HG03354 (cell line): ENCODE data around the gene FKBP6.
"Not testable (repeated sequence)": the region's sequence is repeated elsewhere in the genome, so short reads cannot be mapped to it uniquely, and the experiment has no call there.

Experiments used
- ATAC-seq: cut with Tn5 transposase; IDR thresholded peaks from one replicate; pipeline ENCODE4 v1.9.1; 2021; ENCODE audit warnings: mild to moderate bottlenecking; ENCODE audit not compliant: unreplicated experiment, poor library complexity, severe bottlenecking

The FKBP6 gene, protein sequence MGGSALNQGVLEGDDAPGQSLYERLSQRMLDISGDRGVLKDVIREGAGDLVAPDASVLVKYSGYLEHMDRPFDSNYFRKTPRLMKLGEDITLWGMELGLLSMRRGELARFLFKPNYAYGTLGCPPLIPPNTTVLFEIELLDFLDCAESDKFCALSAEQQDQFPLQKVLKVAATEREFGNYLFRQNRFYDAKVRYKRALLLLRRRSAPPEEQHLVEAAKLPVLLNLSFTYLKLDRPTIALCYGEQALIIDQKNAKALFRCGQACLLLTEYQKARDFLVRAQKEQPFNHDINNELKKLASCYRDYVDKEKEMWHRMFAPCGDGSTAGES

GRCh38 chr7:73327922-73328321 lies at the start of gene FKBP6, which contains the start of gene TRIM50:
Gene FKBP6, plus strand, starts transcription at chr7:73328161. Its CDS starts 268 bp downstream, at chr7:73328429.
Gene TRIM50, minus strand, starts transcription at chr7:73328082. Its CDS starts 3,295 bp downstream, at chr7:73324787.
- not testable (repeated sequence) for ATAC-seq

GRCh38 chr7:73297235-73297634 lies 30.7 kb upstream of the FKBP6 start:
- not testable (repeated sequence) for ATAC-seq

- ATAC-seq, result not testable (repeated sequence)
Measured at GRCh38 chr7:73297706-73298105, 30.3 kb upstream of the FKBP6 start.

- not testable (repeated sequence) for ATAC-seq
Measured at GRCh38 chr7:73299812-73300211, 28.1 kb upstream of the FKBP6 start.

DNA sequence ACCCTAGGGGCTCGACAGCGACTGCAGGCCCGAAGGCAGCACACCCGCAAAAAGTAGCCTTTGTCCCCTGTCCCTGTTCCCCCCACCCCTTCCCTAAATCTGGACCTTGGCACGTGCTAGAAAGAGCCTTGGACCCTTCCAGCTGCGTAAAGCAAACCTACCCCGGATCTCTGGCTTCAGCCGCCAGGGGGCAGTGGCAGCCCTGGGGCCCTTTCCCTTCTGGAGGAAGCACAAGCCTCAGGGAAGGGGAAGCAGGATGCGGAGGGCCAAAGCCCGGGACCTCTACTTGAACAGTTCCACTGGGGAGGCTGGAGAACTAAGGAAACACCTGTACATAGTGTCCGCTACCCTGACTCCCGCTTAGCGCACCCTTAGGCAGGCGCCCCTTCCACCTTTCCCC lies 26.9 kb upstream of the FKBP6 start:
- not testable (repeated sequence) for ATAC-seq

DNA sequence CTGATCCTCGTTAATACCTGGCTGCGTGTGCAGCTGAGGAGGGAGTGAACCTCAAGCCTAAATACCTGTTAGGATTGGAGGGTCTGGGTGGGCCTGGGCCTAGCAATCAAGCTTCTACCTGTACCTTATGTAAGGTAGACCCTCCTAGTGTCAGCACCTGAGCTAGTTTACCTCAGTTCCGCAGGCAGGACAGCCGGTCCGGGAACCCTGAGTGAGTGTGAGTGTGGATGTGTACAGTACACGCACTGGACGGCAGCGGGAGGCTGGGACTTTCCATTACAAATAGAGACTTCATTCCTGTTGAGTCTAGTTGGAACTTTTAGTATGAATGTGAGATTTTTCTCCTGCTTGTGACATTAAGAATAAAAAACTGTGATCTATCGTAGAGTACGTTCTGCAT lies 25.1 kb upstream of the FKBP6 start:
- not testable (repeated sequence) for ATAC-seq

DNA sequence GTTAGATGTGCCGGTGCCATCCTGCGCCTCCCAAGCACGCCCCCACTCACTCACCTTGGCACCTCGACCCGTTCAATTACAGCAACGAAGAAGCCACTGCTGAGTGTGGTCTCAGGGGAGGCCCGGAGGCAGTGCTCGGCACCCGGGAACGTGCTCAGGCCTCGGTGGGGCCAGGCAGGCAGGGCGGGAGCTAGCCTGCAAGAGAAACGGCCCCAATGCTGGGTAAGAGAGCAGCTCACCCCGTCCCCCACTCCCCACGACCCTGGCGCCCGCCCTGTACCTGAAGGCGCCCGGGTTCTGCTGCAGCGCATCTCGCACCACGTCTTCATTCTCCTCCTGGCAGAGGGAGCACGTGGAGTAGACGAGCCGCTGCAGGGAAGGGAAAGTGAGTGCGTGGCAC lies 24.4 kb upstream of the FKBP6 start:
- ATAC-seq, result no peak

GRCh38 chr7:73304071-73304470 lies 23.9 kb upstream of the FKBP6 start:
- ATAC-seq, result no peak

GRCh38 chr7:73304612-73305387 lies 23.2 kb upstream of the FKBP6 start:
- not testable (repeated sequence) for ATAC-seq

- ATAC-seq, result no peak
Measured at GRCh38 chr7:73307436-73307835, 20.5 kb upstream of the FKBP6 start.

DNA sequence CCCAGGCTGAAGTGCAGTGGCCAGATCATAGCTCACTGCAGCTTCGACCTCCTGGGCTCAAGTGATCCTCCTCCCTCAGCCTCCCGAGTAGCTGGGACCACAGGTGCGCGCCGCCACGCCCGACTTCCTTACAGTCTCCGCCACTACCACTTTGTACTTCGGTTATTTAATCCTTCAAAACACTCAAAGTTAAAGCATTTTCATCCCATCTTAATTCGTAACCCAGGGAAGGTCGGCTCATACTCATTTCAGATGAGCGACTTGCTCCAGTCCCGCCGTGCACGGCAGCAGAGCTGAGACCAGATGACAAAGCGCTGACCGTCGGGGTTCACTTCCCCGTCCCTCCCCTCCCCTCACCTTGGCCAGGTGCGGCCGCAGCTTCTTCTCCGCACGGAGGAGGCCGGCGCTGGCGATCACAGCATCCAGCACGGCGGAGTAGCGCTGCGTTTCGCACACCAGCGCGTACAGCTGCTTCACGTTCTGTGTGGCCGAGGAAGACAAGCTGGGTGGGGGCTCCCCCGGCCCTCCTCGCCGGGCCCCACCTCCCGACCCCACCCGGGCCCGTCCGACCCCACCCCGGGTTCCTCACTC lies 19.8 kb upstream of the FKBP6 start:
- ATAC-seq, result peak; percentile 45

DNA sequence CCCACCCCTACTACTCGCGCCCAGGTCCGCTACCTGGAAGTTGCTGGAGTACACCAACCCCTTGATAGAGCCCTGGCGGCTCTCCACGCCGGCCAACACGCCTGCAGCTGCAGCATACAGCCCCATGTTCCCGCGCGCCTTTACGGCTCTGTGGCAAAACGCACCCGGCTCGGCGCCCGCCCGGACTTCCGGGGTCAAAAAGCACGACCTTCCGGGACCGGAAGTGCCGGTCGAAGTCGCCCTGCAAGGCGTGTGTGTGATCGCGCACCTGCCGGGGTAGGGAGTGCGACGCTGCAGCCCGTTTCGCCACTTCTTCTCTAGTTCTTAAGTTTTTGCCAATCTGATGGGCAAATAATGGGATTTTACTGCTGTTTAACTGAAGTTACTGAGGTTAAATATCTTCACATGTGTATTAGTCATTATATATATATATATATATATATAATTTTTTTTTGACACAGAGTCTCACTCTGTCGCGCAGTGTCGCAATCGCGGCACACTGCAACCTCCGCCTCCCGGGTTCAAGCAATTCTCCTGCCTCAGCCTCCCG lies 19.2 kb upstream of the FKBP6 start, which contains the start of gene NSUN5:
Gene NSUN5 (minus strand): TSS at position 162 of the 550 bp plus-strand sequence. CDS start 36 bp downstream, at position 126.
- ATAC-seq, result peak; percentile 95

GRCh38 chr7:73311421-73311820 lies 16.5 kb upstream of the FKBP6 start:
- ATAC-seq, result not testable (repeated sequence)

DNA sequence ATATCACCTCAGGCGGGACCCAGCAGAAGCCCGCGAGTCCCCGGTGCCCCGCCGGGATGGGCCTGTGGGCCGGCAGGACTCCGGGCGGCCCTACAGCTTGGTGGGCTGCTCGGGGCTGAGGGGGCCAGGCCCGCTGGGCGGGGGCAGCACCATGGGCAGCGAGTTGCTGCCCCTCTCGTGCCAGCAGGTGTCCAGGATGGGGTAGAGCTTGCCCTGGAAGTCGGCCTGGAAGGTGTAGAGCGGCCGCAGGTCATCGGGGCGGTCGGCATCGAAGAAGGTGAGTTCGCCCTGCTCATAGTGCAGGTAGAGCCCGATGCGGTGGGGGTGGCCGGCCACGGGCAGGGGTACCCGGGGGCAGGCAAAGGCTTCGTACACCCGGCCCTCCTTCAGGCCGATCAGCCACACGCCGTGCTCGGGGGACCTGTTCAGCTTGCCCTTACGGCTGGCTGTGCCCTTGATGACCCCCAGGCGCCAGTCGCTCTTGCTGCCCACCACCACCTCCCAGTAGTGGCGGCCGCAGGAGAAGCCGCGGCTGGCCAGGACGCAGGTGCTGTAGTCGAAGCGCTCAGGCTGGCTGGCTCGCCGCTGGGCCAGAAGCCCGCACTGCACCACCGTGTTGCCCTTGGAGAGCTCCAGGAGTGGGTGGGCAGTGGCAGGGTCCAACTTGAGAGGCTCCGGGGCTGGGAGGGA lies 15.0 kb upstream of the FKBP6 start:
- ATAC-seq, result no peak

GRCh38 chr7:73313521-73313906 lies 14.4 kb upstream of the FKBP6 start:
- no peak for ATAC-seq

- no peak for ATAC-seq
Measured at GRCh38 chr7:73314271-73314670, 13.7 kb upstream of the FKBP6 start.

DNA sequence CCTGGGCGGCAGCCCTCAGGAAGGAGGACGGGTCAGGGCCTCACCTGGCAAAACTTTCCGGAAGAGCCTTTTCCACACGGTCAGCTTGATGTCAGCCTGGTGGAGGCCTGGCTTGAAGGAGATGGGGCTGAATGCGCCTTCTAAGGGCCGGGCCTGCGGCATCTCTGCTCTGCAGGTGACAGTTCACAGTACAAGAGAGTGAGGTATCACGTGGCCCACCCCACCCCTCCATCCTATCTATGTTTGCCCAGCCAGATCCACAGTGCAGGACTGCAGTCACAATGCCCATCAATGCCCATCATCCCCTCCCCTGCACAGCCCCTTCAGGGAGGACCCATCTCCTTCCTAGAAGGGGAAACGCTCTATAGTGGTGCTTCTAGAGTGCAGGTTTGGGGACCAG lies 11.4 kb upstream of the FKBP6 start:
- no peak for ATAC-seq

DNA sequence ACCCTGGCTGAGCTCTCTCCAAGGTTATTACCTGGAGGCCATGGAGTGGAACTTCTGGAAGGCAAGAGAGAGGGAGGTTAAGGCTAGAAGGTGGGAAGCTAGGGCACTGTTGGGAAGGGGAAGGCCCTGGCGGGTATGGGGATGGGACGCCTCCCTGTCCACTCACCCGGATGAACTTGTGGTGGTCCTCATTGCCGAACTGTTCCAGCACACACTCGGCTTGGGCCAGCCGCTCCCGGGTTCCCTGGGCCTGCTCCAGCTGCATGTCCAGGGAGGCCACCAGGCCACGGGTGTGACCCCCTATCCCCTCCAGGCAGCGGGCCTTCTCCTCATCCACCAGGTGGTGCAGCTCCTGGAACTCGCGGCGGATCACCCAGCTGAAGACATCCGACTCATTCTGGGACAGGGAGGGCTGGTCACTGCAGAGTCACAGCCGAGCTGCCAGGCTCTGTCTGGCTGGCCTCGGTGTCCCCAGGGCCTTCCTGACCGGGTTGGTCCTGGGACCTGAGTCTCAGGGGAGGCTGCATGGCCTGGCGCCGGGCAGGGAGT lies 9.2 kb upstream of the FKBP6 start:
- not testable (repeated sequence) for ATAC-seq

DNA sequence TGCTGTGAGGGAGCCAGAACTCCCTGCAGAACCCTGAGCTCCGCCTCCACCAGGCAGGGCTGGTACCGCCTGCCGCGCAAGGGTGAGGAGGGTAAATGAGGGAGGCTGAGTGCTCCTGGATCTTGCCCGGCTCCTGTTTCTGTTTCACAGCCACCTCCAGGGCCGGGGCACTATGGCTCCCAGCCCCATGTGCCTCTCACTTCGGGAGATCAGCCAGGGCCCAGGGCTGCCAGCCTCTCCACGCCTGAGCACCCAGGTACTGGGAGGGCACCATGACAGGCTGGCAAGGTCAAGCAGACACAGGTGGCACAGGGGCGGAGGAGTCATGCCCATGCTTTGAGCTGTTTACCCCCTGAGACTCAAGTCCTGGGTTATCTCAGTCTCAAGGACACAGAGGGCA lies 8.4 kb upstream of the FKBP6 start:
- ATAC-seq, result not testable (repeated sequence)
